ENCODE measurements around the gene ETF1. TPM values are rescaled to one million over a fixed set of nuclear protein-coding genes. Genes with fewer than 3 reads are reported as not detected.

The ETF1 gene
- 100.0 and 111 TPM in 2 replicates for total RNA-seq

GRCh38 chr5:138542956-138543729, at the start of gene ETF1:
Gene ETF1, minus strand, starts transcription at chr5:138543236. Its CDS starts 318 bp downstream, at chr5:138542918.

GRCh38 chr5:138575194-138576015, 32.4 kb upstream of the ETF1 start, which contains the start of gene HSPA9:
Gene HSPA9, minus strand, starts transcription at chr5:138575401. Its CDS starts 83 bp downstream, at chr5:138575318.

DNA sequence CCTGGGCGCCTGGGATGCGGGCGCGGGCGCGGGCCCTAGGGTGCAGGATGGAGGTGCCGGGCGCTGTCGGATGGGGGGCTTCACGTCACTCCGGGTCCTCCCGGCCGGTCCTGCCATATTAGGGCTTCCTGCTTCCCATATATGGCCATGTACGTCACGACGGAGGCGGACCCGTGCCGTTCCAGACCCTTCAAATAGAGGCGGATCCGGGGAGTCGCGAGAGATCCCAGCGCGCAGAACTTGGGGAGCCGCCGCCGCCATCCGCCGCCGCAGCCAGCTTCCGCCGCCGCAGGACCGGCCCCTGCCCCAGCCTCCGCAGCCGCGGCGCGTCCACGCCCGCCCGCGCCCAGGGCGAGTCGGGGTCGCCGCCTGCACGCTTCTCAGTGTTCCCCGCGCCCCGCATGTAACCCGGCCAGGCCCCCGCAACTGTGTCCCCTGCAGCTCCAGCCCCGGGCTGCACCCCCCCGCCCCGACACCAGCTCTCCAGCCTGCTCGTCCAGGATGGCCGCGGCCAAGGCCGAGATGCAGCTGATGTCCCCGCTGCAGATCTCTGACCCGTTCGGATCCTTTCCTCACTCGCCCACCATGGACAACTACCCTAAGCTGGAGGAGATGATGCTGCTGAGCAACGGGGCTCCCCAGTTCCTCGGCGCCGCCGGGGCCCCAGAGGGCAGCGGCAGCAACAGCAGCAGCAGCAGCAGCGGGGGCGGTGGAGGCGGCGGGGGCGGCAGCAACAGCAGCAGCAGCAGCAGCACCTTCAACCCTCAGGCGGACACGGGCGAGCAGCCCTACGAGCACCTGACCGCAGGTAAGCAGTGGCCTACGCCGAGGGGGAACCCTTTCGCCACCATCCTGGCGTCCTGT, 77.5 kb downstream of the ETF1 start, which contains the start of gene EGR1:
TSS of gene EGR1 (plus strand) at position 219 of the 864 bp plus-strand sequence. CDS start at position 502, 283 bp downstream.

Other genes starting within 250 kb of the ETF1 start
- gene CDC25C, start 211.4 kb downstream of the ETF1 start, total RNA-seq, result 7.4 and 8.8 TPM in 2 replicates
- gene FAM53C, start 205.0 kb downstream of the ETF1 start, total RNA-seq, result 16.9 and 33.5 TPM in 2 replicates
- gene KDM3B, start 190.6 kb downstream of the ETF1 start, total RNA-seq, result 23.8 and 31.4 TPM in 2 replicates
- 15.8 and 19.3 TPM in 2 replicates for gene REEP2, start 104.2 kb downstream of the ETF1 start, total RNA-seq
- 17.6 and 31.9 TPM in 2 replicates for gene EGR1, start 77.8 kb downstream of the ETF1 start, total RNA-seq
- gene HSPA9, start 32.2 kb upstream of the ETF1 start, total RNA-seq, result 253 and 268 TPM in 2 replicates
- 247 and 306 TPM in 2 replicates for gene CTNNA1, start 210.2 kb upstream of the ETF1 start, total RNA-seq